HG02840 (cell line): ENCODE measurements around the gene MICAL1.

Experiments used
- ATAC-seq: cut with Tn5 transposase; IDR thresholded peaks from one replicate; pipeline ENCODE4 v1.9.1; 2021; ENCODE audit warnings: mild to moderate bottlenecking, moderate library complexity, moderate number of reproducible peaks; ENCODE audit not compliant: unreplicated experiment, low FRiP score

MICAL1 gene

GRCh38 chr6:109456710-109457561 is 1.4 kb upstream of the MICAL1 start:
- no peak for ATAC-seq

GRCh38 chr6:109456111-109456583 is 575 bp upstream of the MICAL1 start:
- no peak for ATAC-seq

- peak; percentile 26 for ATAC-seq
Measured at GRCh38 chr6:109454496-109455436, 806 bp downstream of the MICAL1 start.

GRCh38 chr6:109453594-109454495 is 1.7 kb downstream of the MICAL1 start:
- ATAC-seq: no peak

- no peak for ATAC-seq
Measured at GRCh38 chr6:109453156-109453555, 2.4 kb downstream of the MICAL1 start.

GRCh38 chr6:109452181-109452580 is 3.4 kb downstream of the MICAL1 start:
- no peak for ATAC-seq

GRCh38 chr6:109451376-109451775 is 4.2 kb downstream of the MICAL1 start:
- no peak for ATAC-seq

- no peak for ATAC-seq
Measured at GRCh38 chr6:109450801-109451200, 4.8 kb downstream of the MICAL1 start.

GRCh38 chr6:109449795-109450673 is 5.5 kb downstream of the MICAL1 start:
- ATAC-seq: no peak

GRCh38 chr6:109449064-109449794 is 6.3 kb downstream of the MICAL1 start:
- no peak for ATAC-seq

GRCh38 chr6:109448615-109449014 is 7.0 kb downstream of the MICAL1 start:
- ATAC-seq: no peak

- ATAC-seq: no peak
Measured at GRCh38 chr6:109447878-109448555, 7.6 kb downstream of the MICAL1 start.

- ATAC-seq: no peak
Measured at GRCh38 chr6:109447087-109447486, 8.5 kb downstream of the MICAL1 start.

- no peak for ATAC-seq
Measured at GRCh38 chr6:109446541-109446940, 9.0 kb downstream of the MICAL1 start.

- no peak for ATAC-seq
Measured at GRCh38 chr6:109446072-109446471, 9.5 kb downstream of the MICAL1 start.

- ATAC-seq: no peak
Measured at GRCh38 chr6:109445382-109445781, 10.2 kb downstream of the MICAL1 start.

- ATAC-seq: no peak
Measured at GRCh38 chr6:109443425-109443950, 12.1 kb downstream of the MICAL1 start.
